Activated naive CD8-positive, alpha-beta T cell treated with anti-CD3 and anti-CD28 coated beads, Interleukin-2, amount 10 ng/mL, durations not matched to agents 7 days and 5 days (primary cell): ENCODE results near the gene NCF4. TPM values are rescaled to one million over a fixed set of nuclear protein-coding genes. Genes with fewer than 3 reads are reported as not detected.

ENCODE experiments used
- ATAC-seq: fragments of 150-1000 bp; cut with Tn5 transposase; one replicate; pipeline ENCODE4 v1.10.0; 2021; ENCODE audit warnings: low read depth, moderate library complexity
- POLR2A ChIA-PET: fragments of 350-600 bp; sonication (Branson Sonifier 250); formaldehyde crosslinking; loops from one replicate; lab custom pipeline; 2021; ENCODE audit warnings: antibody characterized with exemption; lab: Charles Lee
- DNase-seq: peaks from one replicate; pipeline ENCODE4 v3.0.0; 2021
- H3K27ac Mint-ChIP-seq: one replicate; pipeline ENCODE4 v1.8.0; 2022; ENCODE audit warnings: mild to moderate bottlenecking, mixed read lengths
- H3K27me3 Mint-ChIP-seq: one replicate; pipeline ENCODE4 v1.8.0; 2022; ENCODE audit warnings: mild to moderate bottlenecking, moderate library complexity, mixed read lengths
- H3K36me3 Mint-ChIP-seq: one replicate; pipeline ENCODE4 v1.8.0; 2021; ENCODE audit warnings: mild to moderate bottlenecking, mixed read lengths
- H3K4me1 Mint-ChIP-seq: one replicate; pipeline ENCODE4 v1.8.0; 2021; ENCODE audit warnings: mixed read lengths
- H3K4me3 Mint-ChIP-seq: one replicate; pipeline ENCODE4 v1.8.0; 2022; ENCODE audit warnings: mild to moderate bottlenecking, moderate library complexity, mixed read lengths
- H3K9me3 Mint-ChIP-seq: one replicate; pipeline ENCODE4 v1.8.0; 2021; ENCODE audit warnings: mixed read lengths
- total RNA-seq, 2 experiments: library from RNA; stranded (reverse); gene quantifications; one replicate each; pipeline ENCODE4 v1.2.3, GENCODE V29; 2021

NCF4 gene
- total RNA-seq, 2 experiments from 2014 or later = 31.0 to 35.3 TPM

DNA sequence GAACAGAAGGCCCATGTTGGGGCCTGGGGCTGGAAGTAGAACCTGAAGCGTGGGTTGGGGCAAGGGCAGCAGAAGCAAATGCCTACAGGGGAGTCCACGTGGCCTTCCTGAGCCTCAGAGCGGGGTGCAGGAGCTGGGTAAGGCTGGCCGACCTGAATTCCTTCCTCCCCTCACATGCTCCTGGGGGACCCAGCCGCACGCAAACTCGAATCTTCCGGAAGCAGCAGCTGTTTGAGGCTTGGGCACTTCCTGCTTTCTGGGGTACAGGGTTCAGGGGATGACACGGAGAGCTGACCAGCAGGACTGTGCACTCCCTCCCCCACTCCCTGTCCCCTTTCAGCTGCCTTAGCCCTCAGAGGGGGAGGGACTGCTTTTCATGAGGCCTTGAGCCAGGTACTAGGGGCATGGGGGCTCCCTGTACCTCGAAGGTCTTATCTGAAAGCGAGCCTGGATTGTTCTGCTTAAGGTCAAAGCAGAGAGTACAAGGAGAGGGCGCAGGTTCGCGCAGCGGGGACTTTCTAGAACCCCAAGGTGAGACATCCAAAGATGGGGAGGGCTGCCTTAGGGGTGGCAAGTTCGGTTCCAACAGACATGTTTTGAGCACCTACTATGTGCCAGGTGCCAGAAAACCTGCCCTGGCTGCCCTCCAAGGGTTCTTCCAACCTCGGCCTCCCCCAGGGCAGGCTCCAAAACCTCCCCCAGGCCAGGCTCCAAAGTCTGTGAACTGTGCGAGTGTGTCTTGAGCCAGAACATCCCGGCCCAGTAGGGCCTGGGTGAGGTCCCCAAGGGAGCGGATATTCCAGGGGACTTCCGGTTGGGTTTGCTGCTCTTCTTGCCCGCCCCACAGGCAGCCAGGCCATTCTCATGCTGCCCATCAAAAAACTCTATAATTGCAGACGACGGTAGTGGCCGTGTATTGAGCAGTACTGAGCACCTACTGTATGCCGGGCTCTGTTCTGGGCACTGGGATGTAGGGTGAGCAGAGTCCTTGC lies 1.7 kb downstream of the NCF4 start:
- H3K27me3 Mint-ChIP-seq = no peaks in the 10 kb centered on the region
- POLR2A ChIA-PET = interaction anchor here (0.6 to 2.7 kb wide), 7 partner anchors 8 to 382 kb away, joined by 3 to 14 read pairs (median 4); partner anchors contain the start of genes EIF3D, IFT27 and RAC2

DNA sequence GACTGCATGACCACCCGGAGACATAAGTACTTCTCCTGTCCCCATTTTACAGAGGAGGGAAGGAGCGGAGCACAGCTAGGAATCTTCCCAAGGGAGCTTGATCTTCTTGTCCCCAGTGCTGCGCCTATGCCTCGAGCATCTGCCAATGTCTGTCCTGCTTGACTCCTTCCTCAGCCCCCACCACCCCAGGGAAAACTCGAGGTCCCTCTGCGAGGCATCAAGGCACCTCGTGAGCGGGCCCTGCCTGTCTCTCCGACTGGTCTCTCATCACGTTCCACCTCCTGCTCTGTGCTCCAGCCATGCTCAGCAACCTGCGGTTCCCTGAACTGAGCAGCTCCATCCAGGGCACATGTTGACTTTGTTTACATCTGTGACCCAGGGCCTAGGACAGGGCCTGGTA lies 2.5 kb downstream of the NCF4 start:
- Mint-ChIP-seq H3K36me3 (peaks cover 40% of the 10 kb centered on the region), H3K27ac (peak overlapping the region; percentile 27), H3K4me1 (peaks cover 50% of the 10 kb centered on the region), H3K9me3 (no peaks in the 10 kb centered on the region), H3K27me3 (no peaks in the 10 kb centered on the region), H3K4me3 (no peak overlapping the region)
- ATAC-seq (no peak), DNase-seq (no peak)
- POLR2A ChIA-PET = no interaction called here

More for the DNA sequence above, 1.7 kb downstream of the NCF4 start:
- H3K9me3 Mint-ChIP-seq = no peaks in the 10 kb centered on the region
- no peak for ATAC-seq
- peak overlapping the region; percentile 94 for H3K27ac Mint-ChIP-seq
- H3K36me3 Mint-ChIP-seq = peaks cover 32% of the 10 kb centered on the region
- no peak for DNase-seq
- peaks cover 52% of the 10 kb centered on the region for H3K4me1 Mint-ChIP-seq
- peak overlapping the region; percentile 75 for H3K4me3 Mint-ChIP-seq

DNA sequence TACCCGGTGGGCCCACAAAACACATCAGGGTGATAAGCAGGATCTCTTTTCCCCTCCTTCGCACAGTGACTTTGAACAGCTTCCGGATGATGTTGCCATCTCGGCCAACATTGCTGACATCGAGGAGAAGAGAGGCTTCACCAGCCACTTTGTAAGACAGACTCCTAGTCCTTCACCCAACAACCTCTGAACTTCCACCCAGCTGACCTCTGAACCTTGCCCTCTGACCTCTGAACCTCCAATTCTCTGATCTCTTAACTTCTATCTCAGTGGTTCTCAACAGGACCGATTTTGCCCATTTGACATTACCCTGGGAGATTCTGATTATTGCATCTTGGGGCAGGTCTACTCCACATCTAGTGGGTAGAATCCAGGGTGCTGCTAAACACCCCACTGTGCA lies 3.2 kb downstream of the NCF4 start:
- H3K27me3 Mint-ChIP-seq = no peaks in the 10 kb centered on the region
- peaks cover 46% of the 10 kb centered on the region for H3K4me1 Mint-ChIP-seq
- peaks cover 41% of the 10 kb centered on the region for H3K36me3 Mint-ChIP-seq
- ATAC-seq (no peak), DNase-seq (no peak)
- no peak overlapping the region for H3K27ac Mint-ChIP-seq
- POLR2A ChIA-PET = no interaction called here
- no peaks in the 10 kb centered on the region for H3K9me3 Mint-ChIP-seq
- H3K4me3 Mint-ChIP-seq = no peak overlapping the region

DNA sequence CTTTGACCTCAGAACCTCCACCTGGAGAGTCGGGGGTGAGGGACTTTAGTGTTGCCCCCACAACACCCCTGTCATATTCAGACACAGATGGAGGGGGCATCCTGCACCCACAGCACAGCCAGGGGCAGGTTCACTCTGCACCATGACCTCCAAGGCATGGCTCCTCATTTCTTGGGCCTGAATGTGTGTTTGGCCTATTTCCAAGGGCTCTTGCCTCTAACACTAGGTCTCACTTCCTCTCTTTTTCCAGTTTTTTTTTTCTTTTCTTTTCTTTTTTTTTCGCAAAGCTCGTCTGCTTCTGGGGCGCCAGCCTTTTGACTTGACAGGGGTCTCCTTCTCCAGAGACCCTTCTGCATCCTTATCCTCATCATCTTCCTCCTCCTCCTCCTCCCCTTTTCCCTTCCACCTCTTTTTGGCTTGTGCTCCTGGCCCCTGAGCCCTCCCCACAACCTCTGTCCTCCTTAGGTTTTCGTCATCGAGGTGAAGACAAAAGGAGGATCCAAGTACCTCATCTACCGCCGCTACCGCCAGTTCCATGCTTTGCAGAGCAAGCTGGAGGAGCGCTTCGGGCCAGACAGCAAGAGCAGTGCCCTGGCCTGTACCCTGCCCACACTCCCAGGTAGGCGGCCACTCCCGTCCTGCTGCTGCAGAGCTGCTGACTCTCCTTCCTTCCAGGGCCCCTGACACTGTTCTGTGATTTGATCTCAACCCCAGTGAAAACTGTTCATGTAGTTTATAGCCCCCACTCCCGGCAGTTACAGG lies 3.8 kb downstream of the NCF4 start:
- no peak for ATAC-seq
- Mint-ChIP-seq H3K27ac (peak overlapping the region; percentile 64), H3K27me3 (no peaks in the 10 kb centered on the region), H3K36me3 (peaks cover 41% of the 10 kb centered on the region), H3K9me3 (no peaks in the 10 kb centered on the region), H3K4me3 (no peak overlapping the region), H3K4me1 (peaks cover 43% of the 10 kb centered on the region)
- POLR2A ChIA-PET = interaction anchor here (1.4 kb wide), 1 partner anchor 88 kb away, joined by 4 read pairs; the partner anchor contains the start of gene IFT27
- no peak for DNase-seq

DNA sequence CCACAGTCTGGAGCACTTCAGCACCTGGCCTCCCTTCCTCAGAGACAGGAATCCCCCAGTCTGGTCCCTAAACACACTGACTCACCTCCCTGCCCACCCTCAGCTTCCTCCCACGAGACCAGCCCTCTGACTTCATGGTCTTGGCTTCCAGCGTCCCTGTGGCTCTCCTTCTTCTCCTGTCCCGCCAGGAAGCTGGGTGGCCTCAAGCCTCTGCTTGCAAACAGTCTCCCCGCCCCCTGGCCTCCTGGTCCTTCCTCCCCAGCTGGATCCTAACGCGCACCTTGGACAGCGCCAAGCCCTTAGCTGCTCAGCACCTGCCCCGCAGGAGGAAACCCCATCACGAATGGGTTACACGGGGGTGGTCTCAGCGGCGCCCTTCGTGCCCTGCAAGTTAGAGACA lies 4.5 kb downstream of the NCF4 start:
- peak overlapping the region; percentile 64 for H3K27ac Mint-ChIP-seq
- no peak for ATAC-seq
- no peaks in the 10 kb centered on the region for H3K9me3 Mint-ChIP-seq
- DNase-seq = no peak
- H3K4me1 Mint-ChIP-seq = peaks cover 35% of the 10 kb centered on the region
- no peak overlapping the region for H3K4me3 Mint-ChIP-seq
- POLR2A ChIA-PET = interaction anchor here (1.4 kb wide), 1 partner anchor 89 kb away, joined by 4 read pairs; the partner anchor contains the start of gene IFT27
- H3K27me3 Mint-ChIP-seq = no peaks in the 10 kb centered on the region
- peaks cover 41% of the 10 kb centered on the region for H3K36me3 Mint-ChIP-seq

DNA sequence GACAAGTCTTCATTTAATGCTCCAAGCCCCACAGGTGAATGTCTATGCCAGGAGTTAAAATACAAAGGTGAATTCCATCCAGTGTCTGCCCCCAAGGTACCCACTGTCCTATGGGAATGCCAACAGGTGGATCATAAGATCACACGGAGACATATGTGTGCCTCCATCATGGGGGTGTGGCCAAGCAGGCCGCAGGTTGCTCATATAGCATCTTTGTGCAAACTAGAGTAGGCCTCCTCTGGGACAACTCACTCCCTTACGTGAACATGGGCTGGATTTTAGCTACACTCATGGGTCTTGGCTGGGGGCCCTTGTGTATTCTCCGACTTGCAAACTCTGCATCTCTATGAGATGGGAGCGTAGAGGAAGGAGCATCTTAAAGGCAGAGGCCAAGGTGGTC lies 6.9 kb downstream of the NCF4 start:
- H3K4me3 Mint-ChIP-seq = no peak overlapping the region
- H3K36me3 Mint-ChIP-seq = peaks cover 51% of the 10 kb centered on the region
- DNase-seq (no peak), ATAC-seq (no peak)
- POLR2A ChIA-PET = no interaction called here
- peaks cover 22% of the 10 kb centered on the region for H3K4me1 Mint-ChIP-seq
- H3K27ac Mint-ChIP-seq = no peak overlapping the region
- H3K27me3 Mint-ChIP-seq = no peaks in the 10 kb centered on the region
- H3K9me3 Mint-ChIP-seq = no peaks in the 10 kb centered on the region

DNA sequence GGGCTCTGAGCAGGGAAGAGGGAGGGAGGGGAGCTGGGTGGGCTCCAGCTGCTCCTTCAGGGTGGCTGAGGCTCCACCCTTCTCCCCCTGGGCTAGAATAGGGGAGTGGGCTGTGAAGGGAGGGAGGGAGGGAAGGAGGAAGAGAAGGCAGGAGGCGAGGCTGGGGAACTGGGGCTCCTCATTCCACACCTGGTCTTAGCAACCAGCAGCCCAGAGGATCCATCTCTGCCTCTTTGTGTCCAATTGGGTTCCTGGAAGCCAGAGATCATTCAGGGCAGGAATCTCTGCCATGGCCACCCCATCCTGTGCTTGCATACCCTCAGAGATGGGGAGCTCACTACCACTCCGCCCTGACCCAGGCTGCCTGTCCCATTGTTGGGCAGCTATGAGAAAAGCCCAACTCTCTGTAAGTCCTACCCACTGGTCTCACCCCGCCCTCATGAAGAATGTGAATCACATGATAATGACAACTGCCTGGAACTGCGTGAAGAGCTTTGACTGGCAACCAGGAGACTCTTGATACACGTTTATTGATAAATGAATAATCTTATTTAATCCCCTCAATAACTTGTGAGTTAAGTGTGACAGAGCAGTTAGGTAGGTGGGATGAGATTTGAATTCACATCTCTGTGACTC lies 7.9 kb downstream of the NCF4 start:
- Mint-ChIP-seq H3K36me3 (peaks cover 57% of the 10 kb centered on the region), H3K4me3 (no peak overlapping the region), H3K27me3 (no peaks in the 10 kb centered on the region), H3K9me3 (no peaks in the 10 kb centered on the region), H3K27ac (no peak overlapping the region), H3K4me1 (peaks cover 27% of the 10 kb centered on the region)
- DNase-seq = no peak
- POLR2A ChIA-PET = no interaction called here
- ATAC-seq = no peak

DNA sequence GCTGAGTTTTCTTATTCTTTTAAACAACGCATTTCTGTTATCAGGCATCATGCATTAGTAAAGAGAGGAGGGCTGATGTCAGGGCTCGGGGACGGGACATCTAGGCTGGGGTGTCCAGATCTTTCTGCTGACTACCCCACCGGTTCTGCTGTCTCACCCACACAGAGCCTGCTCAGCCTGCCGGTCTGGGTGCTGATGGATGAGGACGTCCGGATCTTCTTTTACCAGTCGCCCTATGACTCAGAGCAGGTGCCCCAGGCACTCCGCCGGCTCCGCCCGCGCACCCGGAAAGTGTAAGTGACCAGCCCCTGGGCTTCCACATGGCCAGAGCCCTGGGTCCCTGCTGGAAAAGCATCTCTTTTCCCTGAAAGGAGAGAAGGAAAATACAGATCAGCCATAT lies 9.4 kb downstream of the NCF4 start:
- Mint-ChIP-seq H3K4me1 (peaks cover 28% of the 10 kb centered on the region), H3K27ac (no peak overlapping the region), H3K9me3 (no peaks in the 10 kb centered on the region), H3K4me3 (no peak overlapping the region), H3K36me3 (peaks cover 47% of the 10 kb centered on the region), H3K27me3 (no peaks in the 10 kb centered on the region)
- DNase-seq = no peak
- POLR2A ChIA-PET = interaction anchor here (2.1 kb wide), 1 partner anchor 9 kb away, joined by 7 read pairs; the partner anchor contains the start of gene NCF4
- no peak for ATAC-seq

DNA sequence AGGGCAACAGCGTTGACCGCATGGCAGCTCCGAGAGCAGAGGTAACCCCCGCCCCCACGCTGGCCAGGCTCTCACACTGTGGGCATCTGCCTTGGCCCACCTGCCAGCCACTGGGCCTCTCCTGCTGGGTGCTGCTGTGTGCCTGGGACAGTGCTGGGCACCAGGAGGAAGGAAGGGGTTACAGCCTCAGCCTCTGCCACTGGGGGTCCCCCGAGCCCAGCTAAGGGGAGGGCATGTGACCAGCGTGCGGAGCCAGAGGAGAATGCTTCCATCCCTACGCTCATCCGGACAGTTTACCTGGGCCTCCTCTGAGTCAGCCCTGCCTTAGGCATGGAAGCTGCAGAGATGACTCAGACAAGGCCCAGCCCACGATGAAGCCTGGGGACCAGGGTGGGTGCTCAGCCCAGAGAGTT lies 10.9 kb downstream of the NCF4 start:
- peaks cover 23% of the 10 kb centered on the region for H3K4me1 Mint-ChIP-seq
- H3K9me3 Mint-ChIP-seq = no peaks in the 10 kb centered on the region
- POLR2A ChIA-PET = interaction anchor here (1.1 to 2.1 kb wide), 2 partner anchors 10 to 30 kb away, joined by 3 to 7 read pairs; partner anchors contain the start of gene NCF4
- H3K27me3 Mint-ChIP-seq = no peaks in the 10 kb centered on the region
- DNase-seq (no peak), ATAC-seq (no peak)
- peaks cover 44% of the 10 kb centered on the region for H3K36me3 Mint-ChIP-seq
- no peak overlapping the region for H3K4me3 Mint-ChIP-seq
- H3K27ac Mint-ChIP-seq = no peak overlapping the region

DNA sequence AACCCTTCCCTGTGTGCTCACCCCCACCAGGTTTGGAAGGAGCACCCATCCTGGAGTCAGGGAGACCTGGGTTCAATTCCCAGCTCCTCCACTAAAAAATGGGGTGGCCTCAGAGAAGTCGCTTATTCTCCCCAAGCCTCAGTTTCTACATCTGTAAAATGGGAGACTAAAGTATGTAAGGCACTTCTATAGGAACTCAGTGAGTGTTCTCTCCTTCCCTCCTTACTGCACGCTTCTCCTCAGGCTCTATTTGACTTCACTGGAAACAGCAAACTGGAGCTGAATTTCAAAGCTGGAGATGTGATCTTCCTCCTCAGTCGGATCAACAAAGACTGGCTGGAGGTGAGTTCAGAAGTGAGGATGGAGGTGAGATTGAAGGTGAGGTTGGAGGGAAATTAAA lies 11.3 kb downstream of the NCF4 start:
- peak overlapping the region; percentile 28 for H3K4me3 Mint-ChIP-seq

DNA sequence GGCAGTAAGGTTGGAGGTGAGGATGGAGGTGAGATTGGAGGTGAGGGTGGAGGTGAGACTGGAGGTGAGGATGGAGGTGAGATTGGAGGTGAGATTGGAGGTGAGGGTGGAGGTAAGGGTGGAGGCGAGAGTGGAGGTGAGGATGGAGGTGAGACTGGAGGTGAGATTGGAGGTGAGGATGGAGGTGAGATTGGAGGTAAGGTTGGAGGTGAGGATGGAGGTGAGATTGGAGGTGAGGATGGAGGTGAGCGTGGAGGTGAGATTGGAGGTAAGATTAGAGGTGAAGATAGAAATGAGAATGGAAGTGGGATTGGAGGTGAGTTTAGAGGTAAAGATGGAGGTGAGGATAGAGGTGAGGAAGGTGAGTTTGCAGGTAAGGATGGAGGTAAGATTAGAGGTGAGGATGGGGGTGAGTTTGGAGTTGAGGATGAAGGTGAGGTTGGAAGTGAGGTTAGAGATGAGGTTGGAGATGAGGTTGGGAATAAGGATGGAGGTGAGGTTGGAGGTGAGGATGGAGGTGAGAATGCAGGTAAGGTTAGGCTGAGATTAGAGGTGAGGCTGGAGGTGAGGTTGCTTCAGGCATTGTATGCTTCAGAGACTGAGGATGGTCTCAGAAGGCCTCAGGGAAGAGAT lies 12.2 kb downstream of the NCF4 start:
- POLR2A ChIA-PET = interaction anchor here (0.8 to 0.9 kb wide), 2 partner anchors 11 to 12 kb away, joined by 3 to 8 read pairs; partner anchors contain the start of gene NCF4
- Mint-ChIP-seq H3K4me1 (peaks cover 23% of the 10 kb centered on the region), H3K27me3 (no peaks in the 10 kb centered on the region), H3K4me3 (peak overlapping the region; percentile 28), H3K27ac (peak overlapping the region; percentile 84), H3K9me3 (no peaks in the 10 kb centered on the region), H3K36me3 (peaks cover 46% of the 10 kb centered on the region)
- DNase-seq (no peak), ATAC-seq (no peak)

More for the DNA sequence above, 11.3 kb downstream of the NCF4 start:
- Mint-ChIP-seq H3K27me3 (no peaks in the 10 kb centered on the region), H3K9me3 (no peaks in the 10 kb centered on the region), H3K4me1 (peaks cover 23% of the 10 kb centered on the region), H3K27ac (peak overlapping the region; percentile 84), H3K36me3 (peaks cover 45% of the 10 kb centered on the region)
- no peak for ATAC-seq
- DNase-seq = no peak
- POLR2A ChIA-PET = interaction anchor here (1.1 kb wide), 1 partner anchor 29 kb away, joined by 3 read pairs; no protein-coding TSS in a partner anchor

DNA sequence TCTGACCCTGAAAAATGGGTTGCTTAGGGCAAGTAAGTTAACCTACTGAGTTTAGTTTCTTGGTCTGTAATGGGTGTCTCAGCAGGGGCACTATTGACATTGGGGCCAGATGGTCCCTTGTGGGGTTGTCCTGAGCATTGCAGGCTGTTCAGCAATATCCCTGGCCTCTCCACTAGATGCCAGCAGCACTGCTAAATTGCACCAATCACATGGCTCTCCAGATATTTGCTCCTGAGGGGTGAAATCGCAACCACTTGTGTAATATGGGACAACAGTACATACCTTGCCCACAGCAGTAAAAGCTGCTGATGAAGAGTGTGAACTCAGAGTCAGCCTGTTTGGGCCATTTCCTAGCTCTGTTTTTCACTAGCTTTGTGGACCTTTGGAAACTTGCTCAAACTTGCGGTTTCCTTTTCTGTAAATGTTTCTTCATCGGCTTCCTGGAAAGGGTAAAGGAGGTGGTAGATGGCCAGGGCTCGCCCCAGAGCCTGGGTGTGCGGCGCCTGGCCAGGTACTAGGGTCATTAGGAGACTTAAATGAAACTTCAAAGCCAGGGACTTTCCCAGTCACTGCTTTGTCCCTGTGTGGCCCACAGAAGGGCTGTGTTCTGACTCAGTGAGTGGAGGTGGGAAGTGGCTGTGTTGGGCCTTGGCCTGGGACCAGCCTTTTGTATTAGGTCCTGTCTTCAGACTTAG lies 13.0 kb downstream of the NCF4 start:
- DNase-seq (no peak), ATAC-seq (peak; percentile 75)
- Mint-ChIP-seq H3K36me3 (peaks cover 49% of the 10 kb centered on the region), H3K9me3 (no peaks in the 10 kb centered on the region), H3K4me1 (peaks cover 23% of the 10 kb centered on the region), H3K27ac (peak overlapping the region; percentile 84), H3K4me3 (peak overlapping the region; percentile 21), H3K27me3 (no peaks in the 10 kb centered on the region)
- POLR2A ChIA-PET = interaction anchor here (0.8 to 0.9 kb wide), 2 partner anchors 11 to 13 kb away, joined by 3 to 8 read pairs; partner anchors contain the start of gene NCF4
